Cardiac atrium fibroblast (primary cell): ENCODE results near the gene GRPEL1. TPM values are rescaled to one million over a fixed set of nuclear protein-coding genes. Genes with fewer than 3 reads are reported as not detected.

Source experiments
- total RNA-seq: library from RNA; depleted of rRNA; stranded (reverse); fragments of >200 nt; gene quantifications from 2 replicates; pipeline ENCODE4 v1.2.3, GENCODE V29; 2015

GRPEL1 gene
- 44.6 and 45.1 TPM in 2 replicates for total RNA-seq

GRCh38 chr4:7067452-7068278 is at the start of gene GRPEL1:
Gene GRPEL1 (minus strand): TSS chr4:7068064. CDS start chr4:7068032, 32 bp downstream.

GRCh38 chr4:7043284-7044136 is 24.4 kb downstream of the GRPEL1 start, which contains the start of gene TADA2B:
Gene TADA2B (plus strand): TSS chr4:7043372. CDS start chr4:7043580, 208 bp downstream.

Other genes starting within 250 kb of the GRPEL1 start
- gene TBC1D14, start 158.2 kb downstream of the GRPEL1 start, total RNA-seq: 17.7 and 20.1 TPM in 2 replicates
- gene TADA2B, start 24.7 kb downstream of the GRPEL1 start, total RNA-seq: 9.9 and 11.0 TPM in 2 replicates
- 0.16 and 0.18 TPM in 2 replicates for gene SORCS2, start 124.5 kb upstream of the GRPEL1 start, total RNA-seq